Measurements from ENCODE around the gene THAP4. TPM values are rescaled to one million over a fixed set of nuclear protein-coding genes. Genes with fewer than 3 reads are reported as not detected.

The THAP4 gene
- 35.1 and 39.2 TPM in 2 replicates for total RNA-seq

- peak; percentile 53 for DNase-seq (ENCODE audit: low read depth)
Measured at GRCh38 chr2:241637018-241637794, at the start of gene THAP4, which contains the start of gene ATG4B. THAP4 (minus strand) TSS chr2:241637158; CDS start chr2:241637017, 141 bp downstream. ATG4B (plus strand) TSS chr2:241637693; CDS start chr2:241637715, 22 bp downstream.

- DNase-seq (ENCODE audit: low read depth), result no peak
Measured at GRCh38 chr2:241686324-241686649, 49.3 kb upstream of the THAP4 start.

- DNase-seq (ENCODE audit: low read depth), result peak; percentile 92
Measured at GRCh38 chr2:241680827-241681599, 44.1 kb upstream of the THAP4 start.

- DNase-seq (ENCODE audit: low read depth), result no peak
Measured at GRCh38 chr2:241680044-241680443, 43.1 kb upstream of the THAP4 start.

- DNase-seq (ENCODE audit: low read depth), result no peak
Measured at GRCh38 chr2:241678784-241679540, 42.0 kb upstream of the THAP4 start.

GRCh38 chr2:241678307-241678706 lies 41.3 kb upstream of the THAP4 start:
- DNase-seq (ENCODE audit: low read depth), result no peak

GRCh38 chr2:241677392-241677791 lies 40.4 kb upstream of the THAP4 start:
- no peak for DNase-seq (ENCODE audit: low read depth)

- no peak for DNase-seq (ENCODE audit: low read depth)
Measured at GRCh38 chr2:241676665-241677064, 39.7 kb upstream of the THAP4 start.

GRCh38 chr2:241675885-241676284 lies 38.9 kb upstream of the THAP4 start:
- no peak for DNase-seq (ENCODE audit: low read depth)

GRCh38 chr2:241673797-241674725 lies 37.1 kb upstream of the THAP4 start:
- no peak for DNase-seq (ENCODE audit: low read depth)

GRCh38 chr2:241673189-241673663 lies 36.3 kb upstream of the THAP4 start:
- DNase-seq (ENCODE audit: low read depth), result no peak

- no peak for DNase-seq (ENCODE audit: low read depth)
Measured at GRCh38 chr2:241672243-241673188, 35.6 kb upstream of the THAP4 start.

GRCh38 chr2:241671457-241672240 lies 34.7 kb upstream of the THAP4 start:
- no peak for DNase-seq (ENCODE audit: low read depth)

GRCh38 chr2:241670333-241671110 lies 33.6 kb upstream of the THAP4 start:
- DNase-seq (ENCODE audit: low read depth), result no peak

GRCh38 chr2:241668839-241669238 lies 31.9 kb upstream of the THAP4 start:
- no peak for DNase-seq (ENCODE audit: low read depth)

GRCh38 chr2:241668354-241668753 lies 31.4 kb upstream of the THAP4 start:
- DNase-seq (ENCODE audit: low read depth), result no peak

GRCh38 chr2:241666627-241667400 lies 29.9 kb upstream of the THAP4 start:
- no peak for DNase-seq (ENCODE audit: low read depth)

Measured in renal cortical epithelial cell (primary cell).